H9 (cell line): Measurements from ENCODE around the gene HRAS. TPM values are rescaled to one million over a fixed set of nuclear protein-coding genes. Genes with fewer than 3 reads are reported as not detected.

Source experiments
- DNase-seq: peaks from one replicate; pipeline ENCODE4 v3.0.0-alpha.2; 2017
- H2AFZ ChIP-seq: one replicate; pipeline ENCODE4 v1.6.1; 2013; ENCODE audit warnings: mild to moderate bottlenecking, low read length, control low read depth, moderate library complexity
- H2AK5ac ChIP-seq: 2 replicates; pipeline ENCODE4 v1.6.1; 2013; ENCODE audit warnings: low read length, control low read depth, mixed read lengths; ENCODE audit not compliant: insufficient read length
- H2BK120ac ChIP-seq: one replicate; pipeline ENCODE4 v1.6.1; 2013; ENCODE audit warnings: low read depth, mild to moderate bottlenecking, low read length, control low read depth, inconsistent platforms; ENCODE audit not compliant: poor library complexity, severe bottlenecking
- H2BK12ac ChIP-seq: 2 replicates; pipeline ENCODE4 v1.6.1; 2013; ENCODE audit warnings: low read length, control low read depth, mixed read lengths, low read depth; ENCODE audit not compliant: insufficient read length
- H2BK15ac ChIP-seq: 2 replicates; pipeline ENCODE4 v1.6.1; 2013; ENCODE audit warnings: low read depth, low read length, control low read depth
- H2BK20ac ChIP-seq: one replicate; pipeline ENCODE4 v1.6.1; 2013; ENCODE audit warnings: low read depth, mild to moderate bottlenecking, low read length, control low read depth, inconsistent platforms; ENCODE audit not compliant: poor library complexity, severe bottlenecking
- H2BK5ac ChIP-seq: 2 replicates; pipeline ENCODE4 v1.6.1; 2013; ENCODE audit warnings: low read length, control low read depth, mixed read lengths; ENCODE audit not compliant: insufficient read length
- H3K14ac ChIP-seq: 2 replicates; pipeline ENCODE4 v1.6.1; 2013; ENCODE audit warnings: low read length, control low read depth; ENCODE audit not compliant: insufficient read depth
- H3K18ac ChIP-seq: 2 replicates; pipeline ENCODE4 v1.6.1; 2013; ENCODE audit warnings: low read depth, mild to moderate bottlenecking, mixed read lengths, low read length, control low read depth; ENCODE audit not compliant: insufficient read length
- H3K23ac ChIP-seq: 2 replicates; pipeline ENCODE4 v1.6.1; 2013; ENCODE audit warnings: low read length, control low read depth, mixed read lengths, low read depth; ENCODE audit not compliant: insufficient read length
- H3K23me2 ChIP-seq: 2 replicates; pipeline ENCODE4 v1.6.1; 2013; ENCODE audit warnings: low read depth, mild to moderate bottlenecking, mixed read lengths, low read length, control low read depth; ENCODE audit not compliant: insufficient read length, poor library complexity, severe bottlenecking
- H3K27ac ChIP-seq: 2 replicates; pipeline ENCODE4 v1.5.1; 2013; ENCODE audit warnings: low read length, control low read depth, mixed read lengths, low read depth; ENCODE audit not compliant: insufficient read length
- H3K27me3 ChIP-seq: 2 replicates; pipeline ENCODE4 v1.6.1; 2013; ENCODE audit warnings: low read length, control low read depth, inconsistent platforms; ENCODE audit not compliant: insufficient read depth
- H3K4ac ChIP-seq: 2 replicates; pipeline ENCODE4 v1.6.1; 2013; ENCODE audit warnings: low read depth, mild to moderate bottlenecking, control low read depth, inconsistent platforms, low read length, moderate library complexity
- H3K4me1 ChIP-seq: 2 replicates; pipeline ENCODE4 v1.6.1; 2013; ENCODE audit warnings: low read length, control low read depth, inconsistent platforms; ENCODE audit not compliant: insufficient read depth
- H3K4me2 ChIP-seq: 2 replicates; pipeline ENCODE4 v1.6.1; 2013; ENCODE audit warnings: low read length, control low read depth, mixed read lengths; ENCODE audit not compliant: insufficient read length, insufficient read depth
- H3K56ac ChIP-seq: 2 replicates; pipeline ENCODE4 v1.6.1; 2013; ENCODE audit warnings: low read depth, mild to moderate bottlenecking, mixed read lengths, low read length, control low read depth; ENCODE audit not compliant: insufficient read length
- H3K79me1 ChIP-seq: 2 replicates; pipeline ENCODE4 v1.6.1; 2013; ENCODE audit warnings: low read depth, mild to moderate bottlenecking, moderate library complexity, low read length, control low read depth, inconsistent platforms; ENCODE audit not compliant: insufficient read depth, poor library complexity, severe bottlenecking
- H3K79me2 ChIP-seq: 2 replicates; pipeline ENCODE4 v1.6.1; 2013; ENCODE audit warnings: low read length, control low read depth, inconsistent platforms; ENCODE audit not compliant: insufficient read depth
- H3K9ac ChIP-seq: 2 replicates; pipeline ENCODE4 v1.6.1; 2013; ENCODE audit warnings: low read length, control low read depth, mixed read lengths; ENCODE audit not compliant: insufficient read length; ENCODE audit errors: extremely low read depth
- H3K9me3 ChIP-seq: one replicate; pipeline ENCODE4 v1.6.1; 2013; ENCODE audit warnings: low read depth, low read length, inconsistent platforms; ENCODE audit not compliant: control insufficient read depth
- H3T11ph ChIP-seq: one replicate; pipeline ENCODE4 v1.6.1; 2013; ENCODE audit warnings: mild to moderate bottlenecking, low read length, control low read depth, inconsistent platforms
- H4K20me1 ChIP-seq: one replicate; pipeline ENCODE4 v1.6.1; 2013; ENCODE audit not compliant: control insufficient read depth, insufficient read length, insufficient read depth
- H4K5ac ChIP-seq: 2 replicates; pipeline ENCODE4 v1.6.1; 2013; ENCODE audit warnings: low read depth, mild to moderate bottlenecking, mixed read lengths, low read length, control low read depth; ENCODE audit not compliant: insufficient read length
- H4K8ac ChIP-seq: replicated peaks from 2 replicates; pipeline ENCODE4 v1.6.1; 2013; ENCODE audit warnings: low read length, control low read depth, mixed read lengths, low read depth; ENCODE audit not compliant: insufficient read length
- H4K91ac ChIP-seq: 2 replicates; pipeline ENCODE4 v1.6.1; 2013; ENCODE audit warnings: low read depth, mild to moderate bottlenecking, moderate library complexity, mixed read lengths, low read length, control low read depth; ENCODE audit not compliant: insufficient read length
- H3K27ac Mint-ChIP-seq, 3 experiments: 2 replicates in 2 of 3; 3 replicates in 1 of 3; pipeline ENCODE4 v1.8.0; 2020 to 2021; ENCODE audit warnings: mixed read lengths in 3 of 3, mild to moderate bottlenecking in 1 of 3, moderate library complexity in 1 of 3
- H3K27me3 Mint-ChIP-seq: 2 replicates; pipeline ENCODE4 v1.8.0; 2021; ENCODE audit warnings: low read depth, mild to moderate bottlenecking, moderate library complexity, mixed read lengths
- H3K36me3 Mint-ChIP-seq, 3 experiments: 2 replicates in 2 of 3; 3 replicates in 1 of 3; pipeline ENCODE4 v1.8.0; 2020 to 2021; ENCODE audit warnings: low read depth in 3 of 3, mixed read lengths in 3 of 3; ENCODE audit not compliant: insufficient read depth in 1 of 3
- H3K4me1 Mint-ChIP-seq, 2 experiments: 2 replicates each; pipeline ENCODE4 v1.8.0; 2020; ENCODE audit warnings: mixed read lengths in 2 of 2
- H3K4me3 Mint-ChIP-seq, 2 experiments: 2 replicates in 1 of 2; 3 replicates in 1 of 2; pipeline ENCODE4 v1.8.0; 2020 to 2021; ENCODE audit warnings: mild to moderate bottlenecking in 2 of 2, mixed read lengths in 2 of 2, moderate library complexity in 1 of 2
- H3K9me3 Mint-ChIP-seq, 2 experiments: 2 replicates in 1 of 2; 3 replicates in 1 of 2; pipeline ENCODE4 v1.8.0; 2020; ENCODE audit warnings: mild to moderate bottlenecking in 2 of 2, mixed read lengths in 2 of 2, moderate library complexity in 1 of 2
- CTCF ChIP-seq: fragments of 200-600 bp; sonication (generic); conservative IDR thresholded peaks from 3 replicates; pipeline ENCODE4 v1.8.0; 2021; ENCODE audit warnings: antibody characterized with exemption, mild to moderate bottlenecking
- WGBS: extraction: QIAGEN DNeasy Blood & Tissue Kit; methylation state at CpG from one replicate; pipeline ENCODE4 v1.1.7; 2013; ENCODE audit warnings: missing lambda C conversion rate, low lambda C conversion rate, mixed read lengths; ENCODE audit not compliant: insufficient read length; ENCODE audit errors: extremely low coverage; 5-methylcytosine and 5-hydroxymethylcytosine counted together
- total RNA-seq: library from RNA; stranded (reverse); gene quantifications from 2 replicates; pipeline ENCODE4 v1.2.1, GENCODE V29; 2021

Gene HRAS
- total RNA-seq, 1 experiment from 2014 or later = 61.8 TPM

GRCh38 chr11:556662-557256 is 21.4 kb upstream of the HRAS start:
- H4K20me1 ChIP-seq = no peaks in the 10 kb centered on the region
- peaks cover 7 to 22% of the 10 kb centered on the region in 2 experiments for H3K4me1 Mint-ChIP-seq
- H3K36me3 Mint-ChIP-seq = peaks cover 0 to 2% (median 0%) of the 10 kb centered on the region in 3 experiments; a peak in 5 of 7 replicates
- no peak overlapping the region for H2BK12ac ChIP-seq
- H3K56ac ChIP-seq = no peak overlapping the region
- H3K4me1 ChIP-seq = no peaks in the 10 kb centered on the region
- H4K5ac ChIP-seq = no peak overlapping the region
- H3K18ac ChIP-seq = no peak overlapping the region
- no peak overlapping the region for H2BK5ac ChIP-seq
- DNase-seq = no peak
- H2BK120ac ChIP-seq = no peak overlapping the region
- H2BK20ac ChIP-seq = no peak overlapping the region
- H3K9me3 Mint-ChIP-seq = no peaks in the 10 kb centered on the region; a peak in 2 of 5 replicates
- no peak for TF ChIP-seq CTCF
- peaks cover 5% of the 10 kb centered on the region; the same call in 1 of the 2 replicates for H3K27me3 ChIP-seq
- H3K9me3 ChIP-seq = no peaks in the 10 kb centered on the region
- H3K79me1 ChIP-seq = no peaks in the 10 kb centered on the region
- peaks cover 34% of the 10 kb centered on the region for H3K27me3 Mint-ChIP-seq
- H3T11ph ChIP-seq = no peak overlapping the region
- no peak overlapping the region for H3K23ac ChIP-seq
- H3K14ac ChIP-seq = no peak overlapping the region
- H3K27ac Mint-ChIP-seq = no peak overlapping the region
- no peak overlapping the region for H2AFZ ChIP-seq
- peak overlapping the region; percentile 54 to 82 for H3K4me3 Mint-ChIP-seq
- no peak overlapping the region for H3K27ac ChIP-seq
- no peaks in the 10 kb centered on the region for H3K79me2 ChIP-seq
- H4K91ac ChIP-seq = no peak overlapping the region
- H2BK15ac ChIP-seq = no peak overlapping the region
- no peak overlapping the region for H3K9ac ChIP-seq
- no CpG with 5 or more reads among the region's 22 CpGs for WGBS
- no peak overlapping the region for H4K8ac ChIP-seq
- H2AK5ac ChIP-seq = no peak overlapping the region
- H3K23me2 ChIP-seq = peaks cover 12% of the 10 kb centered on the region
- no peak overlapping the region for H3K4ac ChIP-seq
- H3K4me2 ChIP-seq = peak overlapping the region; percentile 20
